Measurements from ENCODE around the gene HERC5. TPM values are rescaled to one million over a fixed set of nuclear protein-coding genes. Genes with fewer than 3 reads are reported as not detected.

The HERC5 gene
- polyA plus RNA-seq, 2 of the 4 experiments (the other 2 are of a cell fraction): 4.3 to 5.1 TPM

DNA sequence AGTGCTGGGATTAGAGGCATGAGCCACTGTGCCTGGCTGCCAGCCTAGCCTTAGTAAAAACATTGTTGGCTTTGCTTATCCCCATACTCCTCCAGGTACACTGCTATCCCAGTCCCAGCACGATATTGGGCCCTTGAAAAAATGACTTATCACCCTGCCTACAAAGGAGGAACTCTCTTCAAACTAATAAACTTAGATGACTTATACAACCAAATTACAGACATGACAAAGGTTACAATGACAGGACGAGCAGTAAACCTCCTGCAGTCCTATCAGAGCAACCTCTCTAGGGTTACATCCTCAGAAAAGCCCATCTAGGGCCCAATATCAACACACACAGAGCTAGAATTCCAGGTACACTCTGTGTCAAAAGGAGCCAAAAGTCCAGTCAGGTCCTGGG lies 5.7 kb upstream of the HERC5 start:
- H3K27ac ChIP-seq: no peak overlapping the region
- ATAC-seq (no peak), FAIRE-seq (no peak), DNase-seq (ENCODE audit: low read depth in 1 of 2, low spot score in 1 of 2) (no peak)
- CTCF ChIA-PET: no interaction called here
- no peaks in the 10 kb centered on the region for H3K4me1 ChIP-seq
- H3K4me2 ChIP-seq: no peak overlapping the region
- TF ChIP-seq CBX8 (IDR thresholded peaks at IDR 0.05): no peak
- TF ChIP-seq ESRRA (IDR thresholded peaks at IDR 0.05; ENCODE audit: borderline replicate concordance, low read length): no peak
- no peak for TF ChIP-seq RCOR1 (IDR thresholded peaks at IDR 0.05; ENCODE audit: low read depth, low read length)
- TF ChIP-seq EP300 (IDR thresholded peaks at IDR 0.05): no peak
- no peak for TF ChIP-seq MAZ (IDR thresholded peaks at IDR 0.05; ENCODE audit: borderline replicate concordance, low read depth, low read length)
- TF ChIP-seq, protein P1, sequence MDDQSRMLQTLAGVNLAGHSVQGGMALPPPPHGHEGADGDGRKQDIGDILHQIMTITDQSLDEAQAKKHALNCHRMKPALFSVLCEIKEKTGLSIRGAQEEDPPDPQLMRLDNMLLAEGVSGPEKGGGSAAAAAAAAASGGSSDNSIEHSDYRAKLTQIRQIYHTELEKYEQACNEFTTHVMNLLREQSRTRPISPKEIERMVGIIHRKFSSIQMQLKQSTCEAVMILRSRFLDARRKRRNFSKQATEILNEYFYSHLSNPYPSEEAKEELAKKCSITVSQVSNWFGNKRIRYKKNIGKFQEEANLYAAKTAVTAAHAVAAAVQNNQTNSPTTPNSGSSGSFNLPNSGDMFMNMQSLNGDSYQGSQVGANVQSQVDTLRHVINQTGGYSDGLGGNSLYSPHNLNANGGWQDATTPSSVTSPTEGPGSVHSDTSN (IDR thresholded peaks at IDR 0.05): no peak
- TF ChIP-seq, protein P2, sequence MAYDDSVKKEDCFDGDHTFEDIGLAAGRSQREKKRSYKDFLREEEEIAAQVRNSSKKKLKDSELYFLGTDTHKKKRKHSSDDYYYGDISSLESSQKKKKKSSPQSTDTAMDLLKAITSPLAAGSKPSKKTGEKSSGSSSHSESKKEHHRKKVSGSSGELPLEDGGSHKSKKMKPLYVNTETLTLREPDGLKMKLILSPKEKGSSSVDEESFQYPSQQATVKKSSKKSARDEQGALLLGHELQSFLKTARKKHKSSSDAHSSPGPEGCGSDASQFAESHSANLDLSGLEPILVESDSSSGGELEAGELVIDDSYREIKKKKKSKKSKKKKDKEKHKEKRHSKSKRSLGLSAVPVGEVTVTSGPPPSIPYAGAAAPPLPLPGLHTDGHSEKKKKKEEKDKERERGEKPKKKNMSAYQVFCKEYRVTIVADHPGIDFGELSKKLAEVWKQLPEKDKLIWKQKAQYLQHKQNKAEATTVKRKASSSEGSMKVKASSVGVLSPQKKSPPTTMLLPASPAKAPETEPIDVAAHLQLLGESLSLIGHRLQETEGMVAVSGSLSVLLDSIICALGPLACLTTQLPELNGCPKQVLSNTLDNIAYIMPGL (CRISPR knock-in tag; IDR thresholded peaks at IDR 0.05; ENCODE audit: borderline replicate concordance): no peak
- TF ChIP-seq NPAS2 (CRISPR knock-in tag; IDR thresholded peaks at IDR 0.05; ENCODE audit: borderline replicate concordance): no peak
- POLR2A ChIA-PET: no interaction called here
- H3K4me3 ChIP-seq: no peak overlapping the region
- no peaks in the 10 kb centered on the region for H3K9me3 ChIP-seq
- 44% methylated on average over 2 of the region's 2 CpGs for whole genome bisulfite sequencing (ENCODE audit: missing lambda C conversion rate)

DNA sequence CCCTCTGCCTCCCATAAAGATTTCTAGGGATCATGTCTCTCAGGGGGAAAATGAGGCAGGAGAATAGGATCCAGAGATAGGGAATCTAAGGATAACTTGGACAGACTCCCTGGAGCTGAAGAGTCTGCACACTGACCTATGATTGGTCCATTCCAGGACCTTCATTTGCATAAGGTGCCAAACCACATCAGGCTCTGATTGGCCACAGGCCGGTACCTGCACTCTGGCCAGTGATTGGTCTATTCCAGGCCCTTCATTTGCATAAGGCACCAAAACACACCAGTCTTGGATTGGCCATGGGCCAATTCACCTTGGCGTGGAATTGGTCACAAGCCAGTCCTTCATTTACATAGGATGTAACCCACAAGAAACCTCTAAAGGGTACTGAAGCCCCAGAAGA lies 4.0 kb upstream of the HERC5 start:
- DNase-seq (ENCODE audit: low read depth in 1 of 2, low spot score in 1 of 2): no peak
- ATAC-seq: no peak
- Histone ChIP-seq H3K4me2 (no peak overlapping the region), H3K4me1 (no peaks in the 10 kb centered on the region), H3K27ac (no peak overlapping the region), H3K4me3 (no peak overlapping the region), H3K9me3 (no peaks in the 10 kb centered on the region)
- no peak for TF ChIP-seq RARB (CRISPR knock-in tag; IDR thresholded peaks at IDR 0.05)
- no peak for TF ChIP-seq POLR2A (IDR thresholded peaks at IDR 0.05; ENCODE audit: low read length)
- no peak for TF ChIP-seq BHLHE40 (IDR thresholded peaks at IDR 0.05; ENCODE audit: low read depth, low read length)
- FAIRE-seq: no peak
- 94% methylated on average over 2 of the region's 2 CpGs for WGBS (ENCODE audit: missing lambda C conversion rate)
- ChIA-PET CTCF (no interaction called here), POLR2A (no interaction called here)

- Histone ChIP-seq H3K9me3 (no peaks in the 10 kb centered on the region), H3K4me2 (peak overlapping the region; percentile 81), H3K27ac (peak overlapping the region; percentile 64 to 85; a peak in 5 of 6 replicates), H3K4me3 (peak overlapping the region; percentile 66), H3K4me1 (no peaks in the 10 kb centered on the region)
- TF ChIP-seq NPAS2 (CRISPR knock-in tag; IDR thresholded peaks at IDR 0.05; ENCODE audit: borderline replicate concordance): no peak
- TF ChIP-seq, protein P3, sequence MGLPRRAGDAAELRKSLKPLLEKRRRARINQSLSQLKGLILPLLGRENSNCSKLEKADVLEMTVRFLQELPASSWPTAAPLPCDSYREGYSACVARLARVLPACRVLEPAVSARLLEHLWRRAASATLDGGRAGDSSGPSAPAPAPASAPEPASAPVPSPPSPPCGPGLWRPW (IDR thresholded peaks at IDR 0.05): no peak
- TF ChIP-seq, protein P4, sequence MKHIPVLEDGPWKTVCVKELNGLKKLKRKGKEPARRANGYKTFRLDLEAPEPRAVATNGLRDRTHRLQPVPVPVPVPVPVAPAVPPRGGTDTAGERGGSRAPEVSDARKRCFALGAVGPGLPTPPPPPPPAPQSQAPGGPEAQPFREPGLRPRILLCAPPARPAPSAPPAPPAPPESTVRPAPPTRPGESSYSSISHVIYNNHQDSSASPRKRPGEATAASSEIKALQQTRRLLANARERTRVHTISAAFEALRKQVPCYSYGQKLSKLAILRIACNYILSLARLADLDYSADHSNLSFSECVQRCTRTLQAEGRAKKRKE (CRISPR knock-in tag; IDR thresholded peaks at IDR 0.05; ENCODE audit: low read depth): no peak
- FAIRE-seq (no peak), DNase-seq (ENCODE audit: low read depth in 1 of 2, low spot score in 1 of 2) (peak in 1 of 2 experiments; percentile 5), ATAC-seq (peak; percentile 75)
- CTCF ChIA-PET: interaction anchor here (0.6 to 2.1 kb wide), 19 partner anchors 10 to 677 kb away, joined by 3 to 9 read pairs (median 4); partner anchors contain the start of gene HERC6
- 87% methylated on average over 29 of the region's 75 CpGs for WGBS (ENCODE audit: missing lambda C conversion rate)
- POLR2A ChIA-PET: interaction anchor here (0.9 to 1.1 kb wide), 2 partner anchors 79 to 173 kb away, joined by 4 read pairs; partner anchors contain the start of genes HERC6 and PPM1K
Measured at GRCh38 chr4:88457307-88458103, 586 bp downstream of the HERC5 start.

Measured in A549 (cell line).